HEK293 (cell line): Measurements from ENCODE around the gene DNAH11.

Source experiments
- CTCF ChIA-PET: fragments of 350-600 bp; formaldehyde crosslinking; extraction: SDS; loops from one replicate; lab custom pipeline; 2021; ENCODE audit warnings: antibody characterized with exemption; lab: Yijun Ruan, JAX
- POLR2A ChIA-PET: fragments of 300-600 bp; formaldehyde crosslinking; extraction: SDS; loops from one replicate; lab custom pipeline; 2020; ENCODE audit warnings: antibody characterized with exemption, inconsistent platforms; lab: Yijun Ruan, JAX
- H3K27ac ChIP-seq: fragments of 200-500 bp; sonication (Bioruptor generic); 2 replicates; pipeline ENCODE4 v1.5.1; 2014; ENCODE audit warnings: low read depth, low read length, control low read depth, inconsistent platforms; ENCODE audit errors: extremely low read depth
- H3K36me3 ChIP-seq, 2 experiments: fragments of 200-500 bp in 1 of 2; sonication (Bioruptor generic) in 1 of 2; 1 replicate in 1 of 2; 2 replicates in 1 of 2; pipeline ENCODE4 v1.5.1; 2014 to 2017; ENCODE audit warnings: inconsistent platforms in 2 of 2, low read length in 2 of 2; ENCODE audit not compliant: control insufficient read depth in 2 of 2, insufficient read depth in 1 of 2
- H3K4me1 ChIP-seq: fragments of 200-500 bp; sonication (Bioruptor generic); 2 replicates; pipeline ENCODE4 v1.5.1; 2014; ENCODE audit warnings: mild to moderate bottlenecking, low read length, inconsistent platforms; ENCODE audit not compliant: control insufficient read depth, insufficient read depth
- H3K4me3 ChIP-seq: 2 replicates; pipeline ENCODE4 v1.5.1; 2011; ENCODE audit warnings: low read depth, mild to moderate bottlenecking, control low read depth, low read length, moderate library complexity
- H3K9me3 ChIP-seq: fragments of 200-500 bp; sonication (Bioruptor generic); 2 replicates; pipeline ENCODE4 v1.5.1; 2014; ENCODE audit warnings: low read depth, low read length, inconsistent platforms; ENCODE audit not compliant: control insufficient read depth, insufficient read depth
- BCL11B ChIP-seq: fragments of 450-650 bp; formaldehyde crosslinking; IDR thresholded peaks from 2 replicates; pipeline ENCODE4 v1.5.1; 2016; ENCODE audit warnings: low read depth, missing biosample characterization, missing genetic modification characterization
- MYNN ChIP-seq: fragments of 450-650 bp; formaldehyde crosslinking; IDR thresholded peaks from 2 replicates; pipeline ENCODE4 v1.5.1; 2016; ENCODE audit warnings: missing biosample characterization, missing genetic modification characterization, borderline replicate concordance
- MZF1 ChIP-seq: fragments of 450-650 bp; formaldehyde crosslinking; IDR thresholded peaks from 2 replicates; pipeline ENCODE4 v1.5.1; 2017; ENCODE audit warnings: missing biosample characterization, missing genetic modification characterization, borderline replicate concordance
- OVOL3 ChIP-seq: fragments of 450-650 bp; formaldehyde crosslinking; IDR thresholded peaks from 2 replicates; pipeline ENCODE4 v1.5.1; 2016; ENCODE audit warnings: missing biosample characterization, missing genetic modification characterization
- TCF7L2 ChIP-seq: IDR thresholded peaks from 2 replicates; pipeline ENCODE4 v1.6.1; 2011; ENCODE audit warnings: low read depth, mild to moderate bottlenecking, inconsistent platforms, low read length, moderate library complexity, borderline replicate concordance
- WT1 ChIP-seq: fragments of 450-650 bp; formaldehyde crosslinking; IDR thresholded peaks from 2 replicates; pipeline ENCODE4 v1.5.1; 2016; ENCODE audit warnings: missing biosample characterization, missing genetic modification characterization
- ZNF112 ChIP-seq: fragments of 450-650 bp; formaldehyde crosslinking; IDR thresholded peaks from 2 replicates; pipeline ENCODE4 v1.5.0; 2017; ENCODE audit warnings: missing biosample characterization, missing genetic modification characterization
- ZNF19 ChIP-seq: fragments of 450-650 bp; formaldehyde crosslinking; IDR thresholded peaks from 2 replicates; pipeline ENCODE4; 2016; ENCODE audit warnings: missing biosample characterization, missing genetic modification characterization, low read depth
- ZNF530 ChIP-seq: fragments of 450-650 bp; formaldehyde crosslinking; IDR thresholded peaks from 2 replicates; pipeline ENCODE4 v1.5.1; 2016; ENCODE audit warnings: low read depth, missing biosample characterization, missing genetic modification characterization
- ZNF544 ChIP-seq: fragments of 450-650 bp; formaldehyde crosslinking; IDR thresholded peaks from 2 replicates; pipeline ENCODE4 v1.5.0; 2017; ENCODE audit warnings: missing biosample characterization, missing genetic modification characterization
- ZNF621 ChIP-seq: fragments of 450-650 bp; formaldehyde crosslinking; IDR thresholded peaks from 2 replicates; pipeline ENCODE4 v1.5.1; 2017; ENCODE audit warnings: missing biosample characterization, missing genetic modification characterization
- ZNF76 ChIP-seq: fragments of 450-650 bp; formaldehyde crosslinking; IDR thresholded peaks from 2 replicates; pipeline ENCODE4; 2016; ENCODE audit warnings: low read depth, missing biosample characterization, missing genetic modification characterization, borderline replicate concordance
- ZNF830 ChIP-seq: fragments of 450-650 bp; IDR thresholded peaks from 2 replicates; pipeline ENCODE4 v1.5.0; 2018; ENCODE audit warnings: missing biosample characterization, missing genetic modification characterization, low read depth, mild to moderate bottlenecking, moderate library complexity
- TF ChIP-seq, protein P1 (sequence below): fragments of 450-650 bp; formaldehyde crosslinking; IDR thresholded peaks from 2 replicates; pipeline ENCODE4 v1.5.1; 2017; ENCODE audit warnings: missing biosample characterization, missing genetic modification characterization
- TF ChIP-seq, protein P2 (sequence below): fragments of 450-650 bp; formaldehyde crosslinking; IDR thresholded peaks from 2 replicates; pipeline ENCODE4 v1.5.1; 2016; ENCODE audit warnings: missing biosample characterization, missing genetic modification characterization
- TF ChIP-seq, protein P3 (sequence below): fragments of 450-650 bp; formaldehyde crosslinking; IDR thresholded peaks from 2 replicates; pipeline ENCODE4 v1.5.1; 2017; ENCODE audit warnings: missing biosample characterization, mild to moderate bottlenecking, missing genetic modification characterization, moderate library complexity
- TF ChIP-seq, protein P4 (sequence below): fragments of 450-650 bp; formaldehyde crosslinking; IDR thresholded peaks from 2 replicates; pipeline ENCODE4 v1.5.1; 2016; ENCODE audit warnings: missing biosample characterization, missing genetic modification characterization
- TF ChIP-seq, protein P5 (sequence below): IDR thresholded peaks from 2 replicates; pipeline ENCODE4 v1.6.1; 2011; ENCODE audit warnings: mild to moderate bottlenecking, low read depth, low read length, borderline replicate concordance
- TF ChIP-seq, protein P6 (sequence below): fragments of 450-650 bp; formaldehyde crosslinking; IDR thresholded peaks from 2 replicates; pipeline ENCODE4 v1.5.1; 2017; ENCODE audit warnings: missing biosample characterization, missing genetic modification characterization

The DNAH11 gene

DNA sequence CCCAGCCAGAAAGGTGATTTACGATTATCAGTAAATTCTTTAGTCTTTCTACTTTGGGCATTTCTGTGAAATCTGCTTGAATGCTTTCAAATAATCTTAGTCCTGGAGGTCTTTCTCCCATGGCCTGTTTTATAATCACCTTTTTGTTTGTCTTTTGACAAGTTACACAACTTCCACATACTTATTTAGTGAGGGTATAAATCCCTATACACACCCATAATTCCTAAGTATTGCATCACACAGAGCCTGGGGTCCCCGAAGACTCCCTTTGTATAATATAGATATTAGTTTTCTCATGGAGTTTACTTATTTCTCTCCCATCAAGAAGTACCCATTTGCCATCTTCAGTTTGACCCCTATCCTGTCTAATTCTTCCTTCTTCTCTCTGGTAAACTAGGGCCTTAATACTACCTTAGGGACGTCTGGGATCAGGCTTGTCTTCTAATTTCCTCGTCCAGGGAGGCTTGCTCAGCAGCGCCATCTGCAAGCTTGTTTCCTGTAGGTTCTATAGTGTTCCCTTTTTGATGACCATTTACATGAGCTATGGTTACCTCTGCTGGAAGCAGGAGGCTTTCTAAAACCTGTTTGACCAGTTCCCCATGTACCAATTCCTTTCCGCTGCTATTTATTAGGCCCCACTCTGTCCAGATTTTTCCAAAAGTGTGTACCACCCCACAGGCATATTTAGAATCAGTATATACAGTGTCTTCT lies 8.1 kb downstream of the DNAH11 start (continued):
- TF ChIP-seq, protein P1, sequence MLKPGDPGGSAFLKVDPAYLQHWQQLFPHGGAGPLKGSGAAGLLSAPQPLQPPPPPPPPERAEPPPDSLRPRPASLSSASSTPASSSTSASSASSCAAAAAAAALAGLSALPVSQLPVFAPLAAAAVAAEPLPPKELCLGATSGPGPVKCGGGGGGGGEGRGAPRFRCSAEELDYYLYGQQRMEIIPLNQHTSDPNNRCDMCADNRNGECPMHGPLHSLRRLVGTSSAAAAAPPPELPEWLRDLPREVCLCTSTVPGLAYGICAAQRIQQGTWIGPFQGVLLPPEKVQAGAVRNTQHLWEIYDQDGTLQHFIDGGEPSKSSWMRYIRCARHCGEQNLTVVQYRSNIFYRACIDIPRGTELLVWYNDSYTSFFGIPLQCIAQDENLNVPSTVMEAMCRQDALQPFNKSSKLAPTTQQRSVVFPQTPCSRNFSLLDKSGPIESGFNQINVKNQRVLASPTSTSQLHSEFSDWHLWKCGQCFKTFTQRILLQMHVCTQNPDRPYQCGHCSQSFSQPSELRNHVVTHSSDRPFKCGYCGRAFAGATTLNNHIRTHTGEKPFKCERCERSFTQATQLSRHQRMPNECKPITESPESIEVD (tag by site-specific recombination), result no peak
- TF ChIP-seq, protein P2, sequence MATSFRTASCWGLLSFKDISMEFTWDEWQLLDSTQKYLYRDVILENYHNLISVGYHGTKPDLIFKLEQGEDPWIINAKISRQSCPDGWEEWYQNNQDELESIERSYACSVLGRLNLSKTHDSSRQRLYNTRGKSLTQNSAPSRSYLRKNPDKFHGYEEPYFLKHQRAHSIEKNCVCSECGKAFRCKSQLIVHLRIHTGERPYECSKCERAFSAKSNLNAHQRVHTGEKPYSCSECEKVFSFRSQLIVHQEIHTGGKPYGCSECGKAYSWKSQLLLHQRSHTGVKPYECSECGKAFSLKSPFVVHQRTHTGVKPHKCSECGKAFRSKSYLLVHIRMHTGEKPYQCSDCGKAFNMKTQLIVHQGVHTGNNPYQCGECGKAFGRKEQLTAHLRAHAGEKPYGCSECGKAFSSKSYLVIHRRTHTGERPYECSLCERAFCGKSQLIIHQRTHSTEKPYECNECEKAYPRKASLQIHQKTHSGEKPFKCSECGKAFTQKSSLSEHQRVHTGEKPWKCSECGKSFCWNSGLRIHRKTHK, result no peak
- no peak for TF ChIP-seq ZNF19
- no peak for TF ChIP-seq MZF1 (tag by site-specific recombination)
- no peak for TF ChIP-seq TCF7L2

DNA sequence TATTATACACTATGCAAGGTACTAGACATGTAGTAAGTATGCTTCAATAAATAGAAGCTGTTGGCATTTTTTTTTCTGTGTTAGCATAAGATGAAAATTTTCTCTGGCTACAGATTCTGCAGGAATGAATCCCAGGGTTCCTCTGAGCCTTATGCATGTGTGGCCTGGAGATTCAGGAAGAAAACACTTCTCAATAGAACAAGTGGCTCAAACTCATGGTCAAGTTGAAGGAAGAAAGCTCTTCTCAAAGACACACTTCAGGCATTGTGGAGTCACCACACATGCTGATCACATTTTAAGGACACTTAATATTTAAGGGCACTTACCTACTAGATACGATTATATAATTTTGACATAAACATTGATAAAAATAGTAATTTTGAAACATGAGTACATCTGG lies 19.5 kb downstream of the DNAH11 start:
- Histone ChIP-seq H3K9me3 (no peaks in the 10 kb centered on the region), H3K4me3 (no peak overlapping the region), H3K36me3 (no peaks in the 10 kb centered on the region), H3K27ac (no peak overlapping the region), H3K4me1 (no peaks in the 10 kb centered on the region)
- TF ChIP-seq, protein P3, sequence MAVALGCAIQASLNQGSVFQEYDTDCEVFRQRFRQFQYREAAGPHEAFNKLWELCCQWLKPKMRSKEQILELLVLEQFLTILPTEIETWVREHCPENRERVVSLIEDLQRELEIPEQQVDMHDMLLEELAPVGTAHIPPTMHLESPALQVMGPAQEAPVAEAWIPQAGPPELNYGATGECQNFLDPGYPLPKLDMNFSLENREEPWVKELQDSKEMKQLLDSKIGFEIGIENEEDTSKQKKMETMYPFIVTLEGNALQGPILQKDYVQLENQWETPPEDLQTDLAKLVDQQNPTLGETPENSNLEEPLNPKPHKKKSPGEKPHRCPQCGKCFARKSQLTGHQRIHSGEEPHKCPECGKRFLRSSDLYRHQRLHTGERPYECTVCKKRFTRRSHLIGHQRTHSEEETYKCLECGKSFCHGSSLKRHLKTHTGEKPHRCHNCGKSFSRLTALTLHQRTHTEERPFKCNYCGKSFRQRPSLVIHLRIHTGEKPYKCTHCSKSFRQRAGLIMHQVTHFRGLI (tag by site-specific recombination), result no peak
- TF ChIP-seq ZNF830 (tag by site-specific recombination) (no peak), ZNF530 (tag by site-specific recombination) (no peak), ZNF76 (tag by site-specific recombination) (no peak), MYNN (tag by site-specific recombination) (no peak), ZNF112 (no peak), ZNF621 (tag by site-specific recombination) (no peak), WT1 (tag by site-specific recombination) (no peak), OVOL3 (no peak), BCL11B (tag by site-specific recombination) (no peak), ZNF544 (tag by site-specific recombination) (no peak)
- TF ChIP-seq, protein P4, sequence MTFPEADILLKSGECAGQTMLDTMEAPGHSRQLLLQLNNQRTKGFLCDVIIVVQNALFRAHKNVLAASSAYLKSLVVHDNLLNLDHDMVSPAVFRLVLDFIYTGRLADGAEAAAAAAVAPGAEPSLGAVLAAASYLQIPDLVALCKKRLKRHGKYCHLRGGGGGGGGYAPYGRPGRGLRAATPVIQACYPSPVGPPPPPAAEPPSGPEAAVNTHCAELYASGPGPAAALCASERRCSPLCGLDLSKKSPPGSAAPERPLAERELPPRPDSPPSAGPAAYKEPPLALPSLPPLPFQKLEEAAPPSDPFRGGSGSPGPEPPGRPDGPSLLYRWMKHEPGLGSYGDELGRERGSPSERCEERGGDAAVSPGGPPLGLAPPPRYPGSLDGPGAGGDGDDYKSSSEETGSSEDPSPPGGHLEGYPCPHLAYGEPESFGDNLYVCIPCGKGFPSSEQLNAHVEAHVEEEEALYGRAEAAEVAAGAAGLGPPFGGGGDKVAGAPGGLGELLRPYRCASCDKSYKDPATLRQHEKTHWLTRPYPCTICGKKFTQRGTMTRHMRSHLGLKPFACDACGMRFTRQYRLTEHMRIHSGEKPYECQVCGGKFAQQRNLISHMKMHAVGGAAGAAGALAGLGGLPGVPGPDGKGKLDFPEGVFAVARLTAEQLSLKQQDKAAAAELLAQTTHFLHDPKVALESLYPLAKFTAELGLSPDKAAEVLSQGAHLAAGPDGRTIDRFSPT (tag by site-specific recombination), result no peak
- TF ChIP-seq, protein P5, sequence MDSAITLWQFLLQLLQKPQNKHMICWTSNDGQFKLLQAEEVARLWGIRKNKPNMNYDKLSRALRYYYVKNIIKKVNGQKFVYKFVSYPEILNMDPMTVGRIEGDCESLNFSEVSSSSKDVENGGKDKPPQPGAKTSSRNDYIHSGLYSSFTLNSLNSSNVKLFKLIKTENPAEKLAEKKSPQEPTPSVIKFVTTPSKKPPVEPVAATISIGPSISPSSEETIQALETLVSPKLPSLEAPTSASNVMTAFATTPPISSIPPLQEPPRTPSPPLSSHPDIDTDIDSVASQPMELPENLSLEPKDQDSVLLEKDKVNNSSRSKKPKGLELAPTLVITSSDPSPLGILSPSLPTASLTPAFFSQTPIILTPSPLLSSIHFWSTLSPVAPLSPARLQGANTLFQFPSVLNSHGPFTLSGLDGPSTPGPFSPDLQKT, result no peak
- TF ChIP-seq, protein P6, sequence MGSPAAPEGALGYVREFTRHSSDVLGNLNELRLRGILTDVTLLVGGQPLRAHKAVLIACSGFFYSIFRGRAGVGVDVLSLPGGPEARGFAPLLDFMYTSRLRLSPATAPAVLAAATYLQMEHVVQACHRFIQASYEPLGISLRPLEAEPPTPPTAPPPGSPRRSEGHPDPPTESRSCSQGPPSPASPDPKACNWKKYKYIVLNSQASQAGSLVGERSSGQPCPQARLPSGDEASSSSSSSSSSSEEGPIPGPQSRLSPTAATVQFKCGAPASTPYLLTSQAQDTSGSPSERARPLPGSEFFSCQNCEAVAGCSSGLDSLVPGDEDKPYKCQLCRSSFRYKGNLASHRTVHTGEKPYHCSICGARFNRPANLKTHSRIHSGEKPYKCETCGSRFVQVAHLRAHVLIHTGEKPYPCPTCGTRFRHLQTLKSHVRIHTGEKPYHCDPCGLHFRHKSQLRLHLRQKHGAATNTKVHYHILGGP, result no peak
- ChIA-PET POLR2A (no interaction called here), CTCF (no interaction called here)
